RWPE1 (cell line): ENCODE data around the gene LTV1.
"Not testable (repeated sequence)": the region's sequence is repeated elsewhere in the genome, so short reads cannot be mapped to it uniquely, and the experiment has no call there.

ENCODE experiments used
- CTCF ChIA-PET: fragments of 350-600 bp; sonication (Branson Sonifier 250); formaldehyde crosslinking; extraction: SDS; loops from one replicate; lab custom pipeline; 2021; lab: Yijun Ruan, JAX
- POLR2A ChIA-PET: fragments of 400-600 bp; formaldehyde crosslinking; extraction: SDS; loops from one replicate; lab custom pipeline; 2020; ENCODE audit warnings: antibody characterized with exemption; ENCODE audit not compliant: low non-redundant PET; lab: Yijun Ruan, JAX
- DNase-seq: peaks from one replicate; pipeline ENCODE4 v3.0.0; 2012; ENCODE audit warnings: low spot score
- H3K27ac ChIP-seq: fragments of 450-650 bp; 2 replicates; pipeline ENCODE4 v1.5.1; 2017
- TF ChIP-seq, protein P1 (sequence below): fragments of 450-650 bp; conservative IDR thresholded peaks from 2 replicates; pipeline ENCODE4 v1.5.1; 2017; ENCODE audit warnings: low read depth, mild to moderate bottlenecking

LTV1 gene

GRCh38 chr6:143842902-143843676 is at the start of gene LTV1:
TSS of gene LTV1 (plus strand) at chr6:143843338. CDS start at chr6:143843478, 140 bp downstream.
- TF ChIP-seq, protein P1, sequence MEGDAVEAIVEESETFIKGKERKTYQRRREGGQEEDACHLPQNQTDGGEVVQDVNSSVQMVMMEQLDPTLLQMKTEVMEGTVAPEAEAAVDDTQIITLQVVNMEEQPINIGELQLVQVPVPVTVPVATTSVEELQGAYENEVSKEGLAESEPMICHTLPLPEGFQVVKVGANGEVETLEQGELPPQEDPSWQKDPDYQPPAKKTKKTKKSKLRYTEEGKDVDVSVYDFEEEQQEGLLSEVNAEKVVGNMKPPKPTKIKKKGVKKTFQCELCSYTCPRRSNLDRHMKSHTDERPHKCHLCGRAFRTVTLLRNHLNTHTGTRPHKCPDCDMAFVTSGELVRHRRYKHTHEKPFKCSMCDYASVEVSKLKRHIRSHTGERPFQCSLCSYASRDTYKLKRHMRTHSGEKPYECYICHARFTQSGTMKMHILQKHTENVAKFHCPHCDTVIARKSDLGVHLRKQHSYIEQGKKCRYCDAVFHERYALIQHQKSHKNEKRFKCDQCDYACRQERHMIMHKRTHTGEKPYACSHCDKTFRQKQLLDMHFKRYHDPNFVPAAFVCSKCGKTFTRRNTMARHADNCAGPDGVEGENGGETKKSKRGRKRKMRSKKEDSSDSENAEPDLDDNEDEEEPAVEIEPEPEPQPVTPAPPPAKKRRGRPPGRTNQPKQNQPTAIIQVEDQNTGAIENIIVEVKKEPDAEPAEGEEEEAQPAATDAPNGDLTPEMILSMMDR, result no peak
- CTCF ChIA-PET, result interaction anchor here (0.7 to 3.9 kb wide), 3 partner anchors 21 to 268 kb away, joined by 3 to 15 read pairs (median 4); partner anchors contain the start of gene ZC2HC1B
- H3K27ac ChIP-seq, result peak within 1 kb of the TSS; percentile 78

GRCh38 chr6:143796551-143796950 is 46.6 kb upstream of the LTV1 start:
- H3K27ac ChIP-seq, CTCF ChIA-PET, POLR2A ChIA-PET, DNase-seq: not testable (repeated sequence)

More at GRCh38 chr6:143842902-143843676, at the start of gene LTV1:
- POLR2A ChIA-PET, result no interaction called here
- peak; percentile 99 for DNase-seq

GRCh38 chr6:143798487-143798886 is 44.7 kb upstream of the LTV1 start:
- DNase-seq, POLR2A ChIA-PET, CTCF ChIA-PET, H3K27ac ChIP-seq: not testable (repeated sequence)

DNA sequence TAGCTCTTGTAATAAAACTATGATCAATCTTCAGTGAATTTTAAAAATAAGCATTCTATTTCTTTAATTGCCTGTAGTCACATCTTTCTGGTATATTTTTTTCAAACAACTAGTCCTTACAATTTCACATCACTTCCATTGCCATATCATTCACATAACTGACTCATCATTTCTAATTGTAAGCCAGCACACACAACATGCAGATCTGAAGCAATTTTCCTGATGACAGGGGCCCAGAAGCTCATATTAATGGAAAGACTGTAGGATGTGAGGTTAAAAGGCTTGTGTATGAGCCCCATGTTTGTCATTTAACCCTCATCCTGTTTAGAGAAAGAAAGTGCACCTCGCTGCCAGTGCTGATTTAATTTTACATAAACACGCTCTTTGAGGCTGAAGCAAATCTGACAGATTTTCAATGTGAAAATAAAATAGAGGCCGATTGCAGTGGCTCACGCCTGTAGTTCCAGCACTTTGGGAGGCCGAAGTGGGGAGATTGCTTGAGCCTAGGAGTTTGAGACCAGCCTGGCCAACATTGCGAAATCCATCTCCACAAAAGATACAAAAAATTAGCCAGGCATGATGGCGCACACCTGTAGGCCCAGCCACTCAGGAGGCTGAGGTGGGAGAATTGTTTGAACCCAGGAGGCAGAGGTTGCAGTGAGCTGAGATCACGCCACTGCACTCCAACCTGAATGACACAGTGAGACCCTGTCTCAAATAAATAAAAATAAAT is 40.1 kb upstream of the LTV1 start:
- POLR2A ChIA-PET, result no interaction called here
- no peak overlapping the region for H3K27ac ChIP-seq
- TF ChIP-seq, protein P1, result no peak
- CTCF ChIA-PET, result no interaction called here
- no peak for DNase-seq

DNA sequence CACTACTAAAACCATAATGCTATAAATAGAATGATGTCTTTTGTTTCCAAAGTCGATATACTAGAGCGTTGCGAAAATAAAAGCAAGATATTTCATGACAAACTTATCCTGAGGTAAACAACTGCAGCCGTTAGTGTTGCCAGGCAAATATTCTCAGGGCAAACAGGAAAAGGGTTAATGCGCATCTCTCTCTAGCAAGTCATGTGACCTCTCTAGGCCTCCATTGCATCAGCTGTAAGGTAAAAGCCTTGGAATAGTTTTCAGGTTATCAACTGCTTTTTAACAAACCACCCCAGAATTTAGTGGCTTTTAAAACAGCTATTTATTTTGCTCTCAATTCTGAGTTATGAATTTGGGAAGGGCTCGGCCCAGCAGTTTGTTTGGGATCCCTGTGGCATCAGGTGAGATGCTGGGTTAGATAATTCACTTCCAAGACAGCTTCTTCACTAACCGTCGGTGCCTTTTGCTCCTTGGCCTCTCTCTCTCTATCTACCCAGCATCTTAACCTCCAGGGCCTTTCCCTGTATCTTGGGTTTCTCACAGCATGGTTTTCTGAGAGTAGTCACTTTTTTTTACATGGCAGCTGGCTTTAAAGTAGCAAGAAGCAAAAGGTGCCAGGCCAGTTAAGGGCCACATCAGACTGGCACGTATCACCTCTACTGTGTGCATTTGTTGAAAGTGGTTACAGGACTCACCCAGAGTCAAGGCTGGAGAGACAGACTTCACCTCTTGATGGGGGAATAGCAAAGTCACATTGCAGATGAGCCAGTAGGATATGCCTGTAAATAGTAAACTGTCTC is 39.2 kb upstream of the LTV1 start:
- POLR2A ChIA-PET, result no interaction called here
- TF ChIP-seq, protein P1, result no peak
- CTCF ChIA-PET, result no interaction called here
- H3K27ac ChIP-seq, result no peak overlapping the region
- DNase-seq, result no peak

- TF ChIP-seq, protein P1, result no peak
- POLR2A ChIA-PET, result no interaction called here
- no peak overlapping the region for H3K27ac ChIP-seq
- no peak for DNase-seq
- CTCF ChIA-PET, result no interaction called here
Measured at GRCh38 chr6:143804835-143805239, 38.3 kb upstream of the LTV1 start.
